ENCODE data around the gene ACAD11. TPM values are rescaled to one million over a fixed set of nuclear protein-coding genes. Genes with fewer than 3 reads are reported as not detected.

ACAD11 gene
- total and polyA plus RNA-seq, 9 of the 15 experiments (the other 6 are each of a cell fraction or from before 2014, with no cell fraction given): 1.3 to 8.4 (median 4.0) TPM

- H3K36me3 ChIP-seq (ENCODE audit: control insufficient read depth, insufficient read depth, low read length): no peaks in the 10 kb centered on the region; the same call in 2 of the 3 replicates
- no peak overlapping the region for H2AFZ ChIP-seq (ENCODE audit: low read depth, low read length)
- H3K27me3 ChIP-seq (ENCODE audit: control insufficient read depth in 2 of 2, insufficient read depth in 2 of 2, low read length in 2 of 2): no peaks in the 10 kb centered on the region
- H3K9me1 ChIP-seq (ENCODE audit: control insufficient read depth, insufficient read depth, low read length): no peaks in the 10 kb centered on the region
- no TSS peak for BruUV-seq (replicated peaks)
- peak overlapping the region in 1 of 2 experiments; percentile 90; a peak in 1 of 4 replicates for H3K9ac ChIP-seq (ENCODE audit: insufficient read depth in 1 of 2, low read depth in 2 of 2, low read length in 2 of 2)
- H3K4me1 ChIP-seq (replicated peaks in 1 of 2; ENCODE audit: control insufficient read depth in 2 of 2, insufficient read depth in 2 of 2, low read length in 2 of 2): peaks cover 0 to 9% of the 10 kb centered on the region in 2 experiments; a peak in 4 of 5 replicates
- H3K27ac ChIP-seq (ENCODE audit: extremely low read depth, low read depth, low read length): no peak overlapping the region
- peak overlapping the region; percentile 93; the same call in 1 of the 2 replicates for H3K4me2 ChIP-seq (ENCODE audit: insufficient read depth, low read length)
- no peak for TF ChIP-seq POLR2G (IDR thresholded peaks at IDR 0.05; ENCODE audit: low read depth, low read length)
- 0 out of 2 replicates have a peak, but pooled peaks have one; percentile 32 for TF ChIP-seq MGA (IDR thresholded peaks at IDR 0.05)
- TF ChIP-seq ZKSCAN1 (IDR thresholded peaks at IDR 0.05; ENCODE audit: low read depth, low read length): no peak
- TF ChIP-seq ETV1 (tag; conservative IDR thresholded peaks at IDR 0.05; ENCODE audit: low read depth): no peak
- TF ChIP-seq NFE2L1 (tag; IDR thresholded peaks at IDR 0.05; ENCODE audit: borderline replicate concordance, low read depth): no peak
- in situ Hi-C loops (cut with MboI) (no loop called here), intact Hi-C loops (cut with micrococcal nuclease) (loop anchor here (2.0 to 10.0 kb wide), 3 partner anchors 65 to 724 kb away; partner anchors contain the start of gene NPHP3)
- FAIRE-seq (no peak), DNase-seq (ENCODE audit: extremely low read depth in 1 of 4, low spot score in 3 of 4) (no peak), ATAC-seq (no peak)
- H4K20me1 ChIP-seq (replicated peaks; ENCODE audit: control insufficient read depth, insufficient read depth, low read length): no peaks in the 10 kb centered on the region
- ChIA-PET POLR2A (interaction anchor here (1.2 kb wide), 1 partner anchor 13 kb away, joined by 3 read pairs; no protein-coding TSS in a partner anchor), CTCF (ENCODE audit: low intra/inter-chr PET ratio) (interaction anchor here (0.5 kb wide), 1 partner anchor 271 kb away, joined by 9 read pairs; no protein-coding TSS in a partner anchor)
- no peak overlapping the region for H3K4me3 ChIP-seq
- no peaks in the 10 kb centered on the region for H3K9me3 ChIP-seq (replicated peaks; ENCODE audit: control insufficient read depth, insufficient read depth, low read depth, low read length)
- 26% methylated on average over 7 of the region's 8 CpGs for WGBS (ENCODE audit: insufficient coverage, low coverage, missing lambda C conversion rate)
- peaks cover 40% of the 10 kb centered on the region for H3K79me2 ChIP-seq (ENCODE audit: control insufficient read depth, insufficient read depth, low read length)
Observed at GRCh38 chr3:132657869-132658747, 1.5 kb downstream of the ACAD11 start.
